GM21825 (cell line): ENCODE results near the gene RIMS4.

Source experiments
- ATAC-seq: cut with Tn5 transposase; IDR thresholded peaks from one replicate; pipeline ENCODE4 v1.9.1; 2021; ENCODE audit warnings: mild to moderate bottlenecking, moderate library complexity; ENCODE audit not compliant: unreplicated experiment

Gene RIMS4

GRCh38 chr20:44796758-44797457, 13.4 kb downstream of the RIMS4 start:
- no peak for ATAC-seq

GRCh38 chr20:44796311-44796710, 14.0 kb downstream of the RIMS4 start:
- ATAC-seq = no peak

GRCh38 chr20:44795836-44796235, 14.5 kb downstream of the RIMS4 start:
- ATAC-seq = no peak

GRCh38 chr20:44792796-44793195, 17.6 kb downstream of the RIMS4 start:
- ATAC-seq = no peak

GRCh38 chr20:44790638-44791393, 19.5 kb downstream of the RIMS4 start:
- ATAC-seq = no peak

GRCh38 chr20:44788706-44789456, 21.5 kb downstream of the RIMS4 start:
- no peak for ATAC-seq

GRCh38 chr20:44787299-44787698, 23.0 kb downstream of the RIMS4 start:
- no peak for ATAC-seq

- ATAC-seq = no peak
Observed at GRCh38 chr20:44785768-44786167, 24.6 kb downstream of the RIMS4 start.

GRCh38 chr20:44784688-44785087, 25.7 kb downstream of the RIMS4 start:
- no peak for ATAC-seq

GRCh38 chr20:44781791-44782190, 28.6 kb downstream of the RIMS4 start:
- ATAC-seq = no peak

GRCh38 chr20:44781118-44781517, 29.2 kb downstream of the RIMS4 start:
- no peak for ATAC-seq

- no peak for ATAC-seq
Observed at GRCh38 chr20:44780226-44780625, 30.1 kb downstream of the RIMS4 start.

- no peak for ATAC-seq
Observed at GRCh38 chr20:44776980-44777379, 33.4 kb downstream of the RIMS4 start.

- ATAC-seq = no peak
Observed at GRCh38 chr20:44773070-44773829, 37.1 kb downstream of the RIMS4 start.

- no peak for ATAC-seq
Observed at GRCh38 chr20:44772636-44773035, 37.7 kb downstream of the RIMS4 start.

GRCh38 chr20:44771172-44771535, 39.2 kb downstream of the RIMS4 start:
- ATAC-seq = no peak

GRCh38 chr20:44770484-44771171, 39.7 kb downstream of the RIMS4 start:
- ATAC-seq = no peak

GRCh38 chr20:44769481-44769863, 40.9 kb downstream of the RIMS4 start:
- no peak for ATAC-seq

GRCh38 chr20:44768854-44769480, 41.4 kb downstream of the RIMS4 start:
- ATAC-seq = no peak

- ATAC-seq = no peak
Observed at GRCh38 chr20:44768256-44768655, 42.1 kb downstream of the RIMS4 start.
